Kidney (tissue), 14 donors: ENCODE results near the gene ZNF408. TPM values are rescaled to one million over a fixed set of nuclear protein-coding genes. Genes with fewer than 3 reads are reported as not detected.

Source experiments
- DNase-seq, 5 donors: peaks; one replicate each; pipeline ENCODE4 v3.0.0-alpha.2; 2013 to 2020
- FAIRE-seq: peaks from 2 replicates; lab custom pipeline; 2012; peaks lifted over from hg19 to GRCh38; lab: Jason Lieb, UNC
- H3K27ac ChIP-seq, 2 donors: one replicate each; pipeline ENCODE4 v1.7.0; 2013; ENCODE audit warnings: low read depth in 2 of 2, low read length in 2 of 2, inconsistent platforms in 1 of 2
- H3K27me3 ChIP-seq: one replicate; pipeline ENCODE4 v1.7.1; 2013; ENCODE audit warnings: low read length, inconsistent platforms; ENCODE audit not compliant: control insufficient read depth, insufficient read depth
- H3K36me3 ChIP-seq, 3 donors: one replicate each; pipeline versions ENCODE4 v1.7.0 to v1.7.1; 2013; ENCODE audit warnings: low read length in 3 of 3, control low read depth in 1 of 3, inconsistent platforms in 1 of 3; ENCODE audit not compliant: insufficient read depth in 3 of 3, control insufficient read depth in 2 of 3
- H3K4me1 ChIP-seq, 3 donors: one replicate each; pipeline versions ENCODE4 v1.7.0 to v1.7.1; 2013; ENCODE audit warnings: low read length in 3 of 3, inconsistent platforms in 1 of 3, low read depth in 1 of 3; ENCODE audit not compliant: control insufficient read depth in 2 of 3, insufficient read depth in 2 of 3
- H3K4me3 ChIP-seq, 3 donors: one replicate each; pipeline versions ENCODE4 v1.7.0 to v1.8.1; 2013; ENCODE audit warnings: low read length in 3 of 3, control low read depth in 1 of 3, inconsistent platforms in 1 of 3
- H3K9ac ChIP-seq, 3 donors: one replicate each; pipeline versions ENCODE4 v1.7.0 to v1.7.1; 2013; ENCODE audit warnings: low read length in 3 of 3, control low read depth in 1 of 3, inconsistent platforms in 1 of 3
- H3K9me3 ChIP-seq, 3 donors: one replicate each; pipeline versions ENCODE4 v1.7.0 to v1.7.1; 2013; ENCODE audit warnings: low read length in 3 of 3, control low read depth in 1 of 3, inconsistent platforms in 1 of 3; ENCODE audit not compliant: control insufficient read depth in 2 of 3, insufficient read depth in 1 of 3
- intact Hi-C: fragments of 100-400 bp; cut with DNase I; formaldehyde crosslinking; loops from one replicate; pipeline ENCODE4 v1.11.1; 2022
- polyA plus RNA-seq: library from polyadenylated mRNA; stranded (reverse); fragments of 350-450 nt; fragmentation: Illumina TruSeq; extraction: RNeasy Lipid Tissue Mini Kit (QIAGEN cat#74804); gene quantifications from one replicate; pipeline ENCODE4 v1.2.3, GENCODE V29; 2014; ENCODE audit warnings: low read depth, low replicate concordance; ENCODE audit not compliant: insufficient read depth
- total RNA-seq: library from RNA; stranded (reverse); fragmentation: NEBNext Ultra II Directional; extraction: Animal tissue kit (Norgen Biotek cat#: 25700); gene quantifications from one replicate; pipeline ENCODE4 v1.2.1, GENCODE V29; 2021
- TF ChIP-seq, protein P1 (sequence below): IDR thresholded peaks from 3 replicates; pipeline ENCODE4 v1.5.1; 2012; ENCODE audit warnings: mild to moderate bottlenecking, moderate library complexity, borderline replicate concordance; ENCODE audit not compliant: insufficient read depth; ENCODE audit errors: extremely low read depth
- donor health status: control.
- donor health status: control.
- donor health status: control.
- donor health status: control.
- donor health status: control.
- donor health status: DM: yes; HTN: yes; CAD: no.
- donor health status: Normal renal cell carcinoma (clear cell type).

ZNF408 gene
- total and polyA plus RNA-seq, 2 donors from 2014 or later = 7.8 to 9.7 TPM

DNA sequence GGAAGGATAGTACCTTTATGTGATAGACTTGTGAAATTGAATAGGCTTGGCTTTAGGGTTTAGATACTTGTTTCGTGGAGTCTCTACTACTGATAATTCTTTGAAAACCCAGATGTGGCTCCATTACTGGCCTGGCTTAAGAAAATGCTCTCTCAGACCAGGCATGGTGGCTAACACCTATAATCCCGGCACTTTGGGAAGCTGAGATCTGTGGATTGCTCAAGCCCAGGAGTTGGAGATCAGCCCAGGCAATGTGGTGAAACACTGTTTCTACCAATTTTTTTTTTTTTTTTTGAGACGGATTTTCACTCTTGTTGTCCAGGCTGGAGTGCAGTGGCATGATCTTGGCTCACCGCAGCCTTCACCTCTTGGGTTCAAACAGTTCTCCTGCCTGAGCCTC lies 42.6 kb upstream of the ZNF408 start:
- no peak overlapping the region for H3K9ac ChIP-seq
- H3K9me3 ChIP-seq = no peaks in the 10 kb centered on the region
- no peak for DNase-seq
- intact Hi-C loops = no loop called here
- peaks cover 11 to 53% (median 37%) of the 10 kb centered on the region in 3 donors for H3K36me3 ChIP-seq
- no peak overlapping the region for H3K27ac ChIP-seq
- no peaks in the 10 kb centered on the region for H3K4me1 ChIP-seq
- H3K27me3 ChIP-seq = no peaks in the 10 kb centered on the region
- TF ChIP-seq, protein P1, sequence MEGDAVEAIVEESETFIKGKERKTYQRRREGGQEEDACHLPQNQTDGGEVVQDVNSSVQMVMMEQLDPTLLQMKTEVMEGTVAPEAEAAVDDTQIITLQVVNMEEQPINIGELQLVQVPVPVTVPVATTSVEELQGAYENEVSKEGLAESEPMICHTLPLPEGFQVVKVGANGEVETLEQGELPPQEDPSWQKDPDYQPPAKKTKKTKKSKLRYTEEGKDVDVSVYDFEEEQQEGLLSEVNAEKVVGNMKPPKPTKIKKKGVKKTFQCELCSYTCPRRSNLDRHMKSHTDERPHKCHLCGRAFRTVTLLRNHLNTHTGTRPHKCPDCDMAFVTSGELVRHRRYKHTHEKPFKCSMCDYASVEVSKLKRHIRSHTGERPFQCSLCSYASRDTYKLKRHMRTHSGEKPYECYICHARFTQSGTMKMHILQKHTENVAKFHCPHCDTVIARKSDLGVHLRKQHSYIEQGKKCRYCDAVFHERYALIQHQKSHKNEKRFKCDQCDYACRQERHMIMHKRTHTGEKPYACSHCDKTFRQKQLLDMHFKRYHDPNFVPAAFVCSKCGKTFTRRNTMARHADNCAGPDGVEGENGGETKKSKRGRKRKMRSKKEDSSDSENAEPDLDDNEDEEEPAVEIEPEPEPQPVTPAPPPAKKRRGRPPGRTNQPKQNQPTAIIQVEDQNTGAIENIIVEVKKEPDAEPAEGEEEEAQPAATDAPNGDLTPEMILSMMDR = no peak
- no peak for FAIRE-seq
- no peak overlapping the region for H3K4me3 ChIP-seq

DNA sequence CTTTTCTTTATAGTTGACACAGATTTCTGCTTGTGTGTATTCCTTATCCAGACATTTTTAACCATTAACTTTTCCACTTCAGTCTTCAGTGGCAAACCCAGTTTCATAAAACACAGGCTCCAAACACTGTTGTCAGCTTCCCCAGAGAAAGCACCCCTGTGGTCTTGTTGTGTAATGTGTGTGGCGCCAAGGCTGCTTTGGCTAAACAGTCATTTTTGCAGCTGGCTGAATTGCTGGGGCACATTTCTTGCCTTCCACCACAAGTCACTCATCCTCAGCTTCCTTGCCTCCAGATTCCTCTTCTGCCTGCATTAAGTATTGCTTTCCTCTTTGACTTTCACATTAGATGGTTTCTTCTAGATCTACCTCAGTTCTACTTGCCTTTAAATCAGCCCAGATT lies 40.9 kb upstream of the ZNF408 start:
- H3K4me3 ChIP-seq = no peak overlapping the region
- DNase-seq (no peak), FAIRE-seq (no peak)
- no peaks in the 10 kb centered on the region for H3K9me3 ChIP-seq
- no peaks in the 10 kb centered on the region for H3K27me3 ChIP-seq
- intact Hi-C loops = no loop called here
- H3K27ac ChIP-seq = no peak overlapping the region
- TF ChIP-seq, protein P1 = no peak
- no peak overlapping the region for H3K9ac ChIP-seq
- H3K4me1 ChIP-seq = no peaks in the 10 kb centered on the region
- H3K36me3 ChIP-seq = peaks cover 10 to 61% (median 43%) of the 10 kb centered on the region in 3 donors

DNA sequence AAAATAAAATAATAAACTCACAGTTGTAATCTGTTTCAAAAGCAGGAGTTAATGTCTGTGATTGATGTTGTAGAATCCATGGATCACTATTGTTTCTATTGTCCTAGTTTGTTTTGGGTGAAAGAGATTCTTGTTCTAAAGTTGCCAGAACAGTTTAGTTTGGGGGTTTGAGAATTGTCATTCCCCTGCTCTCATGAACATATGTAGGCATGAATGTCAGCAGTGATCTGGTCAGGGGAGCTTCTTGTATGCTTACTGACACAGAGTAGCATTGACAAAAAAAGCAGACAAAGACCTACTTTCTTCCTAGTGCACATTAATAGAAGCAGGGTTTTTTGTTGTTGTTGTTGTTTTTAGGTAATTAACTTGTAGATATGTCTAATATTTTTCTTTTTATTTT lies 39.0 kb upstream of the ZNF408 start:
- Histone ChIP-seq H3K4me3 (no peak overlapping the region), H3K4me1 (peaks cover 0 to 6% (median 0%) of the 10 kb centered on the region in 3 donors), H3K9ac (no peak overlapping the region), H3K9me3 (no peaks in the 10 kb centered on the region), H3K36me3 (peaks cover 10 to 54% (median 31%) of the 10 kb centered on the region in 3 donors), H3K27ac (no peak overlapping the region), H3K27me3 (no peaks in the 10 kb centered on the region)
- FAIRE-seq (no peak), DNase-seq (no peak)
- intact Hi-C loops = no loop called here
- TF ChIP-seq, protein P1 = no peak

DNA sequence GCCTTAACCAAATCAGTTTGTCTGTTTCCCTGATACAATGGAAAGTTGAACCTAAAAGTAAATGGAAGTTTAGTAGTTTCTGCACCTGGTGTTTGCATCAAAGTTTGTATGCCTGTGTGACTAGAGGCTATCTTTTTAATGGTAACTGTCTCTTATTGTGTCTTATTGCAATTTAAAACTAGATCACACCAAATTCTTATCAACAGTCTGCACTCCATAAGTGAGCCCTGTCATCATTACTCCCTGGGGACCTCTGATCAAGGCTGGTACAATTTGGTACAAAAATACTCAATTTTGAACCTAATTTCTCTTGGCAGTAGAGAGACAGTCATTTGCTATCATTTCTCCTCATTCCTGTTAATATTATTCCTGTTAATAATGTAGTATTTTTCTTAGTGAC lies 38.5 kb upstream of the ZNF408 start:
- no peaks in the 10 kb centered on the region for H3K27me3 ChIP-seq
- FAIRE-seq (no peak), DNase-seq (no peak)
- no peaks in the 10 kb centered on the region for H3K9me3 ChIP-seq
- H3K4me1 ChIP-seq = peaks cover 0 to 7% (median 0%) of the 10 kb centered on the region in 3 donors
- intact Hi-C loops = no loop called here
- no peak overlapping the region for H3K9ac ChIP-seq
- no peak overlapping the region for H3K4me3 ChIP-seq
- TF ChIP-seq, protein P1 = no peak
- peaks cover 10 to 52% (median 26%) of the 10 kb centered on the region in 3 donors for H3K36me3 ChIP-seq
- no peak overlapping the region for H3K27ac ChIP-seq
